IPS DF 19.7 (cell line): ENCODE results near the gene PTGIR.

Experiments
- DNase-seq: peaks from one replicate; pipeline ENCODE4 v3.0.0-alpha.2; 2013; ENCODE audit warnings: low read depth, low spot score

Gene PTGIR

DNA sequence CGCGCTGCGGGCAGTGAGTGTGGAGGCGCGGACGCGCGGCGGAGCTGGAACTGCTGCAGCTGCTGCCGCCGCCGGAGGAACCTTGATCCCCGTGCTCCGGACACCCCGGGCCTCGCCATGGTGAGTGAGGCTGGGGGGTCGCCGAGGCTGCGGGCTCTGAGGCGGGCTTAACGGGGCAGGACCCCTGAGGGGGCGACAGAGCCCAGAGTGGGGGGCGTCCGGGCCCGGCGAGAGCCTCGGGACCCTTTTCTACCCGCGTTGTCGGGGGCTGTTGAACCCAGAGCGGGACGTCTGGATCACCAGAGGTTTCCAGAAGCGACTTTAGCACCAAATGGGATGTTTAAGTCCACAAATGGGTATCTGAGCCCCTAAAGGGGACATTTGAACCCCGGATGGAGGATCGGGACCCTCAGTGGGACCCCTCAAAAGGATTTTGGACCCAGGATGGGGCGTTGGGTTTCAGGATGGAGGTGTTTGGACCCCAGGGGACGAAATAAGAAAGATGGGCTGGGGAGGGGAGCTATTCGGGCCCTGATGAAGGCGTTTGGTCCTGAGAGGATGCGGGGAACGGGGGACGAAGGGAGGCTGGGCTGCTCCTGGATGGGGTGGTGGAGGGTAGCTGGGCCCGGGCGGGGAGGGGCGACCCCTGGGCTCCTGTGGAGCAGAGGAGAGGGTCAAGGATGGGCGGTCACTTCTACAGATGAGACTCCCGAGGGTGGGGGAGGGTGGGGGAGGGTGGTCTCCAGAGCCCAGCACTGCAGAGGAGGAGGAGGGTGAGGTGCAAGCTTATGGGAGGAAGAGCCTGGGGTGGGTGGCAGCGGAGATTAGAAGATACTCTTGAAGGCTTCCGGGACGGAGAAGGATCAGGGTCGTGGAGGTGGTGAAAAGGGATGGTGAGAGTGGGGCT, 23.3 kb downstream of the PTGIR start, which contains the start of gene CALM3:
Gene CALM3 (plus strand): TSS at position 13 of the 907 bp plus-strand sequence. CDS start 105 bp downstream, at position 118.
- DNase-seq, result no peak

DNA sequence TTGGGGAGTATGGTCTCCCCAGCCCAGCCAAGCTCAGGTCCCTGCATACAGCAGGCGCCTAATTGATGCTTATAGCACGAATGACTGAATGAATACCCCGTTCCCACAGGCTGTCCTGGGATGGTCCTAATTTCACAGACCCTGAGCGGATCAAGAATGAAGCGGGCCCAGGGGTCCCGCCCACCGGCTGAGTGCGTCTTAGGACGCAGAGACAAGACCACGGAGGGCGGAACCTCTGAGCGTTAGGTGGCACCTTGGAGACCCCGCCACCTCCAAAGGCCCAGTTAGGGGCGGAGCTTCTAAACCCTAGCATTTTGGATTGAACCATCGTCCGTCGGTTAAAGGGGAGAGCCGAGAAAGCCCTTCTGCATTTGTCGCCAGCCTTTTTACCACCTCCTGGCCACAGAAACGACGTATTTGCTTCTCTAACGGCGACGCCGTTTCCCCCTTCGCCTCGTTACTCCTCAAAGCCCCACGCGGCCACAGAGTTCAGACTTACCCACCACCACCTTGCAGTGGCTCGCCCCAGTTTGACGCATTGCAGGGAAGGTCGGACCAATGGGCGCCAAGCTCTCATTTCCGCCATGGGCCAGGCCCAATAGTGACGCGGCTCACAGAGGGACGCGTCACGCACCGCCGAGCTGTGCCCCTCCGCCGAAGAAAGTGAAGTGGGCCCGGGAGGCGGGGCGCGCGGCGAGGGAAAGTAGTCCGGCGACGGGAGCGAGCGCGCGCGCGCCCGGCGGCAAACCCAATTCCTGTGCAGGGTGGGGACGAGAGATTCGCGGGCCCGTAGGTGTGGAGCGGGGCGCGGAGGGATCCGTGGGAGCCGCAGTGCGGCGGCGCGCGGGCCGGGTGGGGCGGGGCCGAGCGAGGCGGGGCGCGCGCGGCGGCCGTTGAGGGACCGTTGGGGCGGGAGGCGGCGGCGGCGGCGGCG, 24.2 kb downstream of the PTGIR start:
- peak; percentile 86 for DNase-seq

DNA sequence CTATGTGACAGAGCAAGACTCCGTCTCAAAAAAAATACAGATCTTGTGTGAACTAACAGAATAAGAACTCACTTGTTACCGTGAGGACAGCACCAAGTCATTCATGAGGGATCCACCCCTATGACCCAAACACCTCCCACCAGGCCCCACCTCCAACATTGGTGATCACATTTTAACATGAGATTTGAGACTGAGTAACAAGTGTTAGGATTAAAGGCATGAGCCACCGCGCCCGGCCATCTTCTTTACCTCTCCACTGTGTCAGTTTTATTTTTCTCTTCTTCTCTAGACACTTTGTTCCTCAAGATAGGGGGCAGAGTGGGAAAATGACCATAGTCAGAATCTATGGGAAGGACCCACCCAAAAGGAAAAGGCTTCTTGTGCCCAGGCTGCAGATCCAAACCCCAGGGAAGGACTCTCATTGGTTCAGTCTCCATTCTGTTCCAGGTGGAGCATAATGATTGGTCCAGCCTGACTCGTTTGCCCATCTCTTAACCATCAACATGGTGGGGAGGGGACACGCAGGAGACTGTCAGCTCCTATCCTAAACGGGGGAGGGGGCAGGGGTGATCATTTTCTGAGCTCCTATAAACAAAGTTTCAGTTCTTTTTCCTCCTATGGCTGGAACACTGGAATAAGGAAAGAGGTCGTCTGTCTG, 25.0 kb downstream of the PTGIR start:
- DNase-seq, result peak; percentile 48

DNA sequence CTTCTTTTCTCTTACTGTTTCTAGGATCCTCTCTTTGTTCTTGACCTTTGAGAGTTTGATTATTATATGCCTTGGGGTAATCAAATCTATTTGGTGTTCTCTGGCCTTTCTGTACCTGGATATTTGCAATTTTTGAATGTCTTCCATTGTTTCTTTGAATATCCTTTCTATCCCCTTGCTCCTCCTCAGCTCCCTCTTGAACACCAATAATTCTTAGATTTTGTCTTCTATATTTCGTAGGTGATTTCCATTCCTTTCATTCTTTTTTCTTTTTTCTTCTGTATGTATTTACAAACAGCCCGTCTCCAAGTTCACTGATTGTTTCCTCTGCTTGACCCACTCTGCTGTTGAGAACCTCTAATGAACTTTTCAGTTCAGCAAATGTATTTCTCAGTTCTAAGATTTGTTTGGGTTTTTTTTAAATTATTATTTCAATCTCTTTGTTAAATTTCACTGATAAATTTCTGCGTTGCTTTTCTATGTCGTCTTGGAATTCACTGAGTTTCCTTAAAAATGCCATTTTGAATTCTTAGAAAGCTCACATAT, 26.4 kb downstream of the PTGIR start:
- no peak for DNase-seq

DNA sequence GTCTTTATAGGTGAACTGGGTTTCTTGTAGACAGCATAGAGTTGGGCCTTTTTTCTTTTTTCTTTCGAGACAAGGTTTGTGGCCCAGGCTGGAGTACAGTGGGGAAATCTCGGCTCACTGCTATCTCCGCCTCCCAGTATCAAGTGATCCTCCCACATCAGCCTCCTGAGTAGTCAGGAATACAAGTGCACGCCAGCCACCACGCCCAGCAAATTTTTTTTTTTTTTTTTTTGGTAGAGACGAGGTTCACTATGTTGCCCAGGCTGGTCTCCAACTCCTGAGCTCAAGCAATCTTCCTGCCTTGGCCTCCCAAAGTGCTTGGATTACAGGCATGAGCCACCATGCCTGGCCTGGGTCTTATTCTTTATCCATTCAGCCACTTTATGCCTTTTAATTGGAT, 28.9 kb downstream of the PTGIR start:
- no peak for DNase-seq

DNA sequence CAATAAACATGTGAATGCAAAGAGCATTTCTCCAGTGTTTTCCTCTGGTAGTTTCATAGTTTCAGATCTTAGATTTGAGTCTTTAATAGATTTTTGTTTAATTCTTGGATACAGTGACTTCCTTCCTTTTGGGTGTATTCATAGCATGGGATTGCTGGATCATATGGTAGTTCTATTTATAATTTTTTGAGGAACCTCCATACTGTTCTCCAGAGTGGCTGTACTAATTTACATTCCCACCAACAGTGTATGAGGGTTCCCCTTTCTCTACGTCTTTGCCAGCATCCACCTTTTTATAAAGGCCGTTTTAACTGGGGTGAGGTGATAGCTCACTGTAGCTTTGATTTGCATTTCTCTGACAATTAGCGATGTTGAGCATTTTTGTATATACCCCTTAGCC, 33.0 kb downstream of the PTGIR start:
- no peak for DNase-seq

DNA sequence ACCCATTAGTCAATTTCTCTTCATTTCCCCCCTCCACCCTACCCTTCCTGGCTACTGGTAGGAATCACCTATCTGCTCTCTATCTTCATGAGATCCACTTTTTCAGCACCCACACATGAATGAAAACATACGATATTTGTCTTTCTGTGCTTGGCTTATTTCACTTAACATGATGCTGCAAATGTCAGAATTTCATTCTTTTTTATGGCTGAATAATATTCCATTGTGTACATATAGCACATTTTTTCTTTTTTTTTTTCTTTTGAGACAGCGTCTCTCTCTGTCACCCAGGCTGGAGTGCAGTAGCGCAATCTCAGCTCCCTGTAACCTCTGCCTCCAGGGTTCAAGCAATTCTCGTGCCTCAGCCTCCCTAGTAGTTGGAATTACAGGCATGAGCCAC, 33.6 kb downstream of the PTGIR start:
- DNase-seq, result no peak

DNA sequence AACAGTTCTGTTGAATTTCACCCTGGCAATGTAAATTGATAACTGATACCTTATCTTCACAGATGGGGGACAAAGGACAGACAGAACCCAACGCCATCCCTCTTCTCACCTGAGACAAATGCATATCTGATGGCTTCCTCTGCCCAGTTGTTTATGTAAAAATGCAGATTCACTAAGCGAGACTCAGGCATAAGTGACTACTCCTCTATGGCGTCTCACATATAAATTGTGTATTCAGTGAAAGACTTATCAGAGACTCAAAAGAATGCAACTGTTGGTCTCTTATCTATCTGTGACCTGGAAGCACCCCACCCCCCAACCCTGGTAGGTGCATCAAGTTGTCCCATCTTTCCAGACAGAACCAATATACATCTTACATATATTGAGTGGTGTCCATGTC, 37.0 kb downstream of the PTGIR start:
- no peak for DNase-seq

DNA sequence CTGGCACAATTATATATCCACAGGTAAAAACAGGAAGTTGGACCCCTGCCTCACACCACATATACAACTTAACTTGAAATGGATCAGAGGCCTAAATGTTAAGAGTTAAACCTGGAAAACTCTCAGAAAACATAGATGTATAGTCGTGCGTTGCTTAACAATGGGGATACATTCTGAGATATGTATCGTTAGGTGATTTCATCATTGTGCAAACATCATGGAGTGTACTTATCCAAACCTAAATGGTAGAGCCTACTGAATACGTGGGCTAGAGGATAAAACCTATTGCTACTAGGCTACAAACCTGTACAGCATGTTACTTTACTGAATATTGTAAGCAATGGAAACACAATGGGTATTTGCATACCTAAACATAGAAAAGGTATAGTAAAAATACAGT, 38.6 kb downstream of the PTGIR start:
- no peak for DNase-seq

DNA sequence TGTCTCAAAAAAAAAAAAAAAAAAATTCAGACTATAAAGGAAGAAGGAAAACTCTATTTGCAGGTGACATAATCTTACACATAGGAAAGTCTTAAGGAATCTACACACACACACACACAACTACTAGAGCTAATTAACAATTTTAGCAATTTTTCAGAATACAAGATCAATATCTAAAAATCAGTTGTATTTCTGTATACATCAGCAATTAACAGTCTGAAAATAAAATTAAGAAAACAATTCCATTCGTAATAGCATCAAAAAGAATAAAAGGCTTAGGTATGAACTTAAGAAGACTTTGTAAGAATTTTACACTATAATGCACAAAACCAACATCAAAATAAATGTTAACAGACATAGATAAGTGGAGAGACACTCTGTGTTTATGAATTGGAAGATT, 39.4 kb downstream of the PTGIR start:
- DNase-seq, result no peak

DNA sequence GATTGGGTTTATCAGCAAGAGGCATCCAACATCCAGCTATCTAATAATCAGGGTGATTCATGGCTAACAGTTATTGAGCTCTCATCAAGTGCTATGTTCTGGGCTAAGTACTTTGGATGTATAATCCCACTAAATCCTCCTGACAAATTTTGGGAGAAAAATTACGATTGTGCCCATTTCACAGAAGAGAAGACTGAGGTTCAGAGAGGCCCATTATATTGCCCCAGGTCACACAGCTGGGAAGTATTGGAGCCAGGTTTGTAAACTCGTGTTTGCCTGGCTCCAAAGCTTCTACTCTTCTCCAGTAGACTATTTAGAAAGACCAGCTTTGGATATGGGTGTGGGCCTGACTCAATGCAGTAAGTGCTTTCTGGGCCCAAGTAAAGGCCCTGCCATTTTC, 44.6 kb downstream of the PTGIR start:
- no peak for DNase-seq

DNA sequence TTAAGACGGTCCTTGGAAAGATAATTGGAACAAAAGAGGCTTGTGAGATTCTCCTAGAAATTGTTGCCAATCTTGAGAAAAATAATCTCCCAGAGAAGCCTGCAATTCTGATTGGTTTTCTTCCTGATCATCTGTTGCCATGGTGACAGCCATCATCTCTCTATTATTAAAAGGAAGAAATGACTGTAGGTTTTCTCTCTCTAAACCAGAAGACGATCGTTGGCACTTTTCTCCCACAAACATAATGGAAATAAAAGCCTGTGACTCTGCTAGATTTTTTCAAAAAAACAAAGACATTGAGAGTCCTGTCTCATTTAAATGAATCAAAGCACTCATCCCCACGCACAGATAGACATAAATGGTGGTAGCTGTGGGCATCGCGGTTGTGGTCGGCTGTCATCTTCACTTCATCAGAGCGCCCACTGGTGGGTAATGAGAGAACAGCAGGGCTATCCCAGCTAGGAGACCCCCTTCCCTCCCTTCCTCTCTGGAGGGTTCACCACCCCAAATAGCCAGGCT, 45.5 kb downstream of the PTGIR start:
- no peak for DNase-seq

DNA sequence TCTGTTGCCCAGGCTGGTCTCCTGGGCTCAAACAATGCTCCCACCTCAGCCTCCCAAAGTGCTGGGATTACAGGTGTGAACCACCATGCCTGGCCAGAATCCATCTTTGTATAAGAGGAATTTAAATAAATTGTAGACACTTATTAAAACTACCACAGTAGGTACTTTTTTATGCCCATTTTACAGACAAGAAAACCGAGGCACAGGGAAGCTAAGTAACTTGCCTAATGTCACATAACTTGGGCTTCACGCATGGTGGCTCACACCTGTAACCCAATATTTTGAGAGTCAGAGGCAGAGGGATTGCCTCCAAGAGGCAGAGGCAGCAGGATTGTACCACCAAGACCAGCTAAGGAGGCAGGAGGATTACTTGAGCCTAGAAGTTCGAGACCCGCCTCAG, 46.4 kb downstream of the PTGIR start:
- DNase-seq, result no peak

DNA sequence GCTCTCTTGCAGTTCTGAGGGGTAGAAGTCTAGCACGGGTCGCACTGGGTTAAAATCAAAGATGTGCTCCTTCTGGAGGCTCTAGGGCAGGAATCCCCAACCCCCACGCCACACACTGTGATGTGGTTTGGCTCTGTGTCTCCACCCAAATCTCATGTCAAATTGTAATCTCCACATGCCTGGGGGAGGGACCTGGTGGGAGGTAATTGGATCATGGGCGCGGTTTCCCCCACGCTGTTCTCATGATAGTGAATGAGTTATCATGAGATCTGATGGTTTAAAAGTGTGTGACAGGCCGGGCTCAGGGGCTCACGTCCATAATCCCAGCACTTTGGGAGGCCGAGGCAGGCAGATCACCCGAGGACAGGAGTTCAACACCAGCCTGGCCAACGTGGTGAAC, 50.4 kb downstream of the PTGIR start:
- no peak for DNase-seq

DNA sequence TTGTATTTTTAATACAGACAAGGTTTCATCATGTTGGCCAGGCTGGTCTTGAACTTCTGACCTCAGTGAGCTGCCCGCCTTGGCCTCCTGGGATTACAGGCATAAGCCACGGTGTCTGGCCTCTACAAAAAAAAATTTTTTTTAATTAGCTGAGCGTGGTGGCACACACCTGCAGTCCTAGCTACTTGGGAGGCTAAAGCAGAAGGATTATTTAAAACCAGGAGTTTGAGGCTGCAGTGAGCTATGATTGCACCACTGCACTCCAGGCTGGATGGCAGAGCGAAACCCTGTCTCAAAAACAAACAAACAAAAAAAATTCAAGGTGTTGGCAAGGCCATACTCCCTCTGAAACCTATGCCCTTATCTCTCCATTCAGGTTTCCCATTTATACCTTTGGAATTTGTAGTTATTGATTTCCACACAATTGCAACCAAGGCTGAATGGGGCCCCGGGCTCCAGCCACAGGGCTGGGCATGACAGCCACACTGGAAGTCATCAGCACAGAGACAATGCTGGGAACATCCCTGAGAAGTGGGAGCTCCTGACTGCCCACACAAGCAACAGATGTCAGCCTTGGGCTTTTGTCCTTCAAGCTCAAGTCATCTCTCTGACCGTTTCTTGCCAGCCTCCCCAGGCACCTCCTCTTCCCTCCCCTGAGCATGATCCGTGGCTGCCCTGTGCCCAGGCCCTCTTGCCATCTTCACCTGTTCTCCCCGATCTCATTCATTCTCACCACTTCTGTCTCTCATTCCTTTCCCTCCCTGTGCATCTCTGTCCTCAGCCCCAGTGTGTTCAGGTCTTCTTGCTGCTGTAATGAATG, 51.0 kb downstream of the PTGIR start:
- DNase-seq, result no peak

DNA sequence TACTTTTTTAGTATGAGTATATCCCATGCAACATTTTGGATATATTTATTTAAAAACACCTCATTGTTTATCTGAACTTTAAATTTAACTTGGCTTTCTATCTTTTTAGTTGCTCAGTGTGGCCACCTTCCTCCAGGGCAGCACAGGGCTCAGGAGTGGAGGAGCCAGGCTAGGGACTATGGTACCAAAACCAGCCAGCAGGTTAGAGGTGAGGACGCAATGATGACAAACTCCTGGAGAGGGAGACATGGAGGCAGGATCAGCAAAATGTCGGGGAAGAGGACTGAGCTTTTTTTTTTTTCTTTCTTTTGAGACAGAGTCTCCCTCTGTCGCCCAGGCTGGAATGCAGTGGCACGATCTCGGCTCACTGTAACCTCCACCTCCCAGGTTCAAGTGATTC, 53.4 kb downstream of the PTGIR start:
- DNase-seq, result peak; percentile 73
